Thyroid gland (tissue), 4 donors: ENCODE results near the gene AAK1.

Source experiments
- POLR2A ChIP-seq, 2 donors: fragments of 450-650 bp; IDR thresholded peaks; one replicate each; pipeline ENCODE4 v1.6.1; 2017; ENCODE audit warnings: antibody characterized with exemption in 2 of 2, mild to moderate bottlenecking in 2 of 2, moderate library complexity in 1 of 2
- TF ChIP-seq, protein P1 (sequence below), 6 experiments: fragments of 200-600 bp in 3 of 6; fragments of 450-650 bp in 3 of 6; sonication (generic) in 3 of 6; IDR thresholded peaks; one replicate each; pipeline ENCODE4 v1.5.1; 2016 to 2019; ENCODE audit warnings: antibody characterized with exemption in 6 of 6, mild to moderate bottlenecking in 2 of 6, inconsistent platforms in 1 of 6, moderate library complexity in 1 of 6

DNA sequence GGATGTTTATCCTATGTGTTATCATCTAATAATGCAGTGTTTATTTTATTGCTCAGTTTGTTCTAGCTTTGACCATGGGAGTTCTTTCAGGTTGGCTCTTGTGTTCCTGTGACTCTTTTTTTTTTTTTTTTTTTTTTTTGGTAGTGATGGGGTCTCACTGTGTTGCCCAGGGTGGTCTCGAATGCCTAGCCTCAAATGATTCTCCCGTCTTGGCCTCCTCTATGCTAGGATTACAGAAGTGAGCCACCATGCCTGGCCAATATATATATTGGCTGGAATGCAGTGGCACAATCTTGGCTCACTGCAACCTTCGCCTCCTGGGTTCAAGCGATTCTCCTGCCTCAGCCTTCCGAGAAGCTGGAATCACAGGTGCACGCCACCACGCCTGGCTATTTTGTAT is 187.4 kb downstream of the AAK1 start:
- TF ChIP-seq, protein P1, sequence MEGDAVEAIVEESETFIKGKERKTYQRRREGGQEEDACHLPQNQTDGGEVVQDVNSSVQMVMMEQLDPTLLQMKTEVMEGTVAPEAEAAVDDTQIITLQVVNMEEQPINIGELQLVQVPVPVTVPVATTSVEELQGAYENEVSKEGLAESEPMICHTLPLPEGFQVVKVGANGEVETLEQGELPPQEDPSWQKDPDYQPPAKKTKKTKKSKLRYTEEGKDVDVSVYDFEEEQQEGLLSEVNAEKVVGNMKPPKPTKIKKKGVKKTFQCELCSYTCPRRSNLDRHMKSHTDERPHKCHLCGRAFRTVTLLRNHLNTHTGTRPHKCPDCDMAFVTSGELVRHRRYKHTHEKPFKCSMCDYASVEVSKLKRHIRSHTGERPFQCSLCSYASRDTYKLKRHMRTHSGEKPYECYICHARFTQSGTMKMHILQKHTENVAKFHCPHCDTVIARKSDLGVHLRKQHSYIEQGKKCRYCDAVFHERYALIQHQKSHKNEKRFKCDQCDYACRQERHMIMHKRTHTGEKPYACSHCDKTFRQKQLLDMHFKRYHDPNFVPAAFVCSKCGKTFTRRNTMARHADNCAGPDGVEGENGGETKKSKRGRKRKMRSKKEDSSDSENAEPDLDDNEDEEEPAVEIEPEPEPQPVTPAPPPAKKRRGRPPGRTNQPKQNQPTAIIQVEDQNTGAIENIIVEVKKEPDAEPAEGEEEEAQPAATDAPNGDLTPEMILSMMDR (IDR thresholded peaks at IDR 0.05): no peak
- no peak for TF ChIP-seq POLR2A (IDR thresholded peaks at IDR 0.05)
